Stimulated activated memory B cell treated with anti-CD40 and anti-IgM and Interleukin-4, amounts not matched to agents 10 μg/mL and 1 μg/mL and 100 μg/mL, for 72 hours (primary cell): ENCODE results near the gene TNIK.

Source experiments
- ATAC-seq: fragments of 150-1000 bp; cut with Tn5 transposase; 2 replicates; pipeline ENCODE4 v1.10.0; 2021
- H3K27ac Mint-ChIP-seq: one replicate; pipeline ENCODE4 v1.8.0; 2022; ENCODE audit warnings: mild to moderate bottlenecking, mixed read lengths
- H3K27me3 Mint-ChIP-seq: one replicate; pipeline ENCODE4 v1.8.0; 2022; ENCODE audit warnings: mixed read lengths
- H3K36me3 Mint-ChIP-seq: one replicate; pipeline ENCODE4 v1.8.0; 2022; ENCODE audit warnings: mixed read lengths
- H3K4me1 Mint-ChIP-seq: one replicate; pipeline ENCODE4 v1.8.0; 2022; ENCODE audit warnings: mixed read lengths
- H3K4me3 Mint-ChIP-seq: one replicate; pipeline ENCODE4 v1.8.0; 2022; ENCODE audit warnings: mild to moderate bottlenecking, moderate library complexity, mixed read lengths
- H3K9me3 Mint-ChIP-seq: one replicate; pipeline ENCODE4 v1.8.0; 2022; ENCODE audit warnings: mixed read lengths

The TNIK gene

GRCh38 chr3:171068658-171069057 is 391.5 kb downstream of the TNIK start:
- no peaks in the 10 kb centered on the region for H3K27me3 Mint-ChIP-seq
- ATAC-seq, result no peak
- no peak overlapping the region for H3K4me3 Mint-ChIP-seq
- no peak overlapping the region for H3K27ac Mint-ChIP-seq
- no peaks in the 10 kb centered on the region for H3K4me1 Mint-ChIP-seq
- H3K36me3 Mint-ChIP-seq, result no peaks in the 10 kb centered on the region
- H3K9me3 Mint-ChIP-seq, result no peaks in the 10 kb centered on the region

- no peak overlapping the region for H3K4me3 Mint-ChIP-seq
- no peaks in the 10 kb centered on the region for H3K4me1 Mint-ChIP-seq
- H3K36me3 Mint-ChIP-seq, result no peaks in the 10 kb centered on the region
- H3K27ac Mint-ChIP-seq, result no peak overlapping the region
- H3K9me3 Mint-ChIP-seq, result no peaks in the 10 kb centered on the region
- no peaks in the 10 kb centered on the region for H3K27me3 Mint-ChIP-seq
- no peak for ATAC-seq
These were observed 394.0 kb downstream of the TNIK start for GRCh38 chr3:171066206-171066605.

- no peaks in the 10 kb centered on the region for H3K4me1 Mint-ChIP-seq
- no peak overlapping the region for H3K4me3 Mint-ChIP-seq
- no peaks in the 10 kb centered on the region for H3K36me3 Mint-ChIP-seq
- no peak overlapping the region for H3K27ac Mint-ChIP-seq
- no peaks in the 10 kb centered on the region for H3K9me3 Mint-ChIP-seq
- no peaks in the 10 kb centered on the region for H3K27me3 Mint-ChIP-seq
- no peak for ATAC-seq
These were observed 394.5 kb downstream of the TNIK start for GRCh38 chr3:171065732-171066131.

- Mint-ChIP-seq H3K4me1 (no peaks in the 10 kb centered on the region), H3K27ac (no peak overlapping the region), H3K4me3 (no peak overlapping the region), H3K27me3 (no peaks in the 10 kb centered on the region), H3K9me3 (no peaks in the 10 kb centered on the region), H3K36me3 (no peaks in the 10 kb centered on the region)
- no peak for ATAC-seq
These were observed 395.7 kb downstream of the TNIK start for GRCh38 chr3:171064461-171064860.

- Mint-ChIP-seq H3K4me3 (no peak overlapping the region), H3K36me3 (no peaks in the 10 kb centered on the region), H3K27me3 (no peaks in the 10 kb centered on the region), H3K9me3 (no peaks in the 10 kb centered on the region), H3K4me1 (no peaks in the 10 kb centered on the region), H3K27ac (no peak overlapping the region)
- ATAC-seq, result no peak
These were observed 398.5 kb downstream of the TNIK start for GRCh38 chr3:171061749-171062148.

GRCh38 chr3:171059978-171060377 is 400.2 kb downstream of the TNIK start:
- Mint-ChIP-seq H3K36me3 (no peaks in the 10 kb centered on the region), H3K27ac (no peak overlapping the region), H3K9me3 (no peaks in the 10 kb centered on the region), H3K4me1 (no peaks in the 10 kb centered on the region), H3K27me3 (no peaks in the 10 kb centered on the region), H3K4me3 (no peak overlapping the region)
- ATAC-seq, result no peak

- no peak for ATAC-seq
- no peak overlapping the region for H3K4me3 Mint-ChIP-seq
- no peaks in the 10 kb centered on the region for H3K4me1 Mint-ChIP-seq
- no peak overlapping the region for H3K27ac Mint-ChIP-seq
- no peaks in the 10 kb centered on the region for H3K27me3 Mint-ChIP-seq
- H3K9me3 Mint-ChIP-seq, result no peaks in the 10 kb centered on the region
- H3K36me3 Mint-ChIP-seq, result no peaks in the 10 kb centered on the region
These were observed 401.2 kb downstream of the TNIK start for GRCh38 chr3:171058873-171059603.

- no peak overlapping the region for H3K4me3 Mint-ChIP-seq
- H3K4me1 Mint-ChIP-seq, result no peaks in the 10 kb centered on the region
- no peaks in the 10 kb centered on the region for H3K9me3 Mint-ChIP-seq
- no peak for ATAC-seq
- no peak overlapping the region for H3K27ac Mint-ChIP-seq
- no peaks in the 10 kb centered on the region for H3K36me3 Mint-ChIP-seq
- H3K27me3 Mint-ChIP-seq, result no peaks in the 10 kb centered on the region
These were observed 402.1 kb downstream of the TNIK start for GRCh38 chr3:171058058-171058457.

GRCh38 chr3:171057072-171057471 is 403.1 kb downstream of the TNIK start:
- Mint-ChIP-seq H3K4me1 (no peaks in the 10 kb centered on the region), H3K27me3 (no peaks in the 10 kb centered on the region), H3K27ac (no peak overlapping the region), H3K4me3 (no peak overlapping the region), H3K9me3 (no peaks in the 10 kb centered on the region), H3K36me3 (no peaks in the 10 kb centered on the region)
- ATAC-seq, result no peak

GRCh38 chr3:171056528-171056927 is 403.7 kb downstream of the TNIK start:
- H3K4me3 Mint-ChIP-seq, result no peak overlapping the region
- no peaks in the 10 kb centered on the region for H3K9me3 Mint-ChIP-seq
- H3K27ac Mint-ChIP-seq, result no peak overlapping the region
- H3K36me3 Mint-ChIP-seq, result no peaks in the 10 kb centered on the region
- no peaks in the 10 kb centered on the region for H3K27me3 Mint-ChIP-seq
- no peak for ATAC-seq
- no peaks in the 10 kb centered on the region for H3K4me1 Mint-ChIP-seq

- Mint-ChIP-seq H3K4me1 (no peaks in the 10 kb centered on the region), H3K4me3 (no peak overlapping the region), H3K27ac (no peak overlapping the region), H3K36me3 (no peaks in the 10 kb centered on the region), H3K27me3 (no peaks in the 10 kb centered on the region), H3K9me3 (no peaks in the 10 kb centered on the region)
- ATAC-seq, result no peak
These were observed 404.6 kb downstream of the TNIK start for GRCh38 chr3:171055336-171056178.

GRCh38 chr3:171054921-171055320 is 405.3 kb downstream of the TNIK start:
- no peak for ATAC-seq
- Mint-ChIP-seq H3K36me3 (no peaks in the 10 kb centered on the region), H3K9me3 (no peaks in the 10 kb centered on the region), H3K27me3 (no peaks in the 10 kb centered on the region), H3K4me3 (no peak overlapping the region), H3K27ac (no peak overlapping the region), H3K4me1 (no peaks in the 10 kb centered on the region)

GRCh38 chr3:171054231-171054630 is 406.0 kb downstream of the TNIK start:
- Mint-ChIP-seq H3K4me3 (no peak overlapping the region), H3K9me3 (no peaks in the 10 kb centered on the region), H3K36me3 (no peaks in the 10 kb centered on the region), H3K4me1 (no peaks in the 10 kb centered on the region), H3K27ac (no peak overlapping the region), H3K27me3 (no peaks in the 10 kb centered on the region)
- no peak for ATAC-seq

GRCh38 chr3:171049861-171050444 is 410.3 kb downstream of the TNIK start:
- no peaks in the 10 kb centered on the region for H3K9me3 Mint-ChIP-seq
- no peaks in the 10 kb centered on the region for H3K27me3 Mint-ChIP-seq
- H3K36me3 Mint-ChIP-seq, result no peaks in the 10 kb centered on the region
- peak; percentile 68 for ATAC-seq
- H3K4me3 Mint-ChIP-seq, result no peak overlapping the region
- H3K4me1 Mint-ChIP-seq, result no peaks in the 10 kb centered on the region
- H3K27ac Mint-ChIP-seq, result no peak overlapping the region

GRCh38 chr3:171046760-171047159 is 413.4 kb downstream of the TNIK start:
- Mint-ChIP-seq H3K4me3 (no peak overlapping the region), H3K36me3 (no peaks in the 10 kb centered on the region), H3K4me1 (no peaks in the 10 kb centered on the region), H3K9me3 (no peaks in the 10 kb centered on the region), H3K27me3 (peaks cover 8% of the 10 kb centered on the region), H3K27ac (no peak overlapping the region)
- ATAC-seq, result no peak
